HG02798 (cell line): ENCODE results near the gene CHST8.

Source experiments
- ATAC-seq: cut with Tn5 transposase; IDR thresholded peaks from one replicate; pipeline ENCODE4 v1.9.1; 2021; ENCODE audit warnings: mild to moderate bottlenecking; ENCODE audit not compliant: unreplicated experiment, poor library complexity

CHST8 gene

GRCh38 chr19:33668968-33669367 lies 47.2 kb downstream of the CHST8 start:
- no peak for ATAC-seq

DNA sequence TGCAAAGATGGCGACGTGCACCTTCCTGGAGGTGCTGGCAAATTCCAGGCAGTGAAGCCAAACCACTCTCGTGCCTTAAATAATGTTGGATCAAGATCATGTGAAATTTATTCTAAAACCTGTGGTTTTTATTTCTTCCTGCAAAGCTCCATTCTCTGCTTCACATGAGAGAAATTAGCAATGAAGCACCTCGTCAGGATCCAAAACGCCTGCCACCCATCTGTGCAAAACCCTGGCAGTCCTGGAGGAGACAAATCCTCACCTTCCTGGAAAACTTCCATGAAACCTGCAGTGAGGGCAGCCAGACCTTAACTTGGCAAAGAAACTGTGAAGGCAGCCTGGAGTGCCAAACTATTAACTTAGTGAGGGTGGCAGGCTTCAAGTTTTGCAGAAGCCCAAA lies 47.6 kb downstream of the CHST8 start:
- no peak for ATAC-seq

DNA sequence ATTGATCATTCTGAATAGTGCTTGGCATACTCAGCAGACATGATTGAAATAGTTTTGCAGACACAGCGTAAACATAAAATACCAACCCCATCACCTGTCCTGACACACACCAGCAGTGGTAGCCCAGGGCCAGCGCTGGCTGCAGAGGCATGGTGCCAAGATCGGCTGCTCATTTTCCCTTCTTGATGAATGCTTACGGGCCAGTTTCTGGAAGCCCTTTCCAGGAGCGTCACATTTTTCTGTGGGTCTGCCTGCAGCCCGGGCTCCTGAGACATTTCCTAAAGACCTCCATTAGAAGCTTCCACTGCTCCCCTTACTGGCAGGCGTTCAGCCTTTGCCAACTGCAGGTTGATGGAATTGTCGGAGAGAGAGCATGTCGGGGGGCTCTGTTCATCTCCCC lies 48.6 kb downstream of the CHST8 start:
- ATAC-seq = no peak

DNA sequence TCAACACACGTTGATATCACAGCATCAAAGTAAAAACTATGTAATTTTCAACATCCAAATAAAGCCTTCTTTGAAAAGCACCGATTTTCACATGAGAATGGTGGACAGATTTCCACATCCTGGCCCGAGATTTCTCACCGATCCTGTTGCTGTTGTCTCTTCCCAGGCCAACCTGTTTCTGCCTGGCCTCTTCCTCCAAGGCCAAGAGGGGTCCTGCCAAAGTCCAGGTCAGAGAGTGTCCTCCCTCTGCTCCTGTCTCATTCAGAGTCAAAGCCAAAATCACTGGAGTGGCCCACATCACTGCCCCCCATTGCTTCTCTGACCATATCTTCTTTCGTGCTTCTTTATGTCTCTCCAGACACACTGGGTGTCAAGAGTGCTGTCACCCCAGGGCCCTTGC lies 49.5 kb downstream of the CHST8 start:
- no peak for ATAC-seq

DNA sequence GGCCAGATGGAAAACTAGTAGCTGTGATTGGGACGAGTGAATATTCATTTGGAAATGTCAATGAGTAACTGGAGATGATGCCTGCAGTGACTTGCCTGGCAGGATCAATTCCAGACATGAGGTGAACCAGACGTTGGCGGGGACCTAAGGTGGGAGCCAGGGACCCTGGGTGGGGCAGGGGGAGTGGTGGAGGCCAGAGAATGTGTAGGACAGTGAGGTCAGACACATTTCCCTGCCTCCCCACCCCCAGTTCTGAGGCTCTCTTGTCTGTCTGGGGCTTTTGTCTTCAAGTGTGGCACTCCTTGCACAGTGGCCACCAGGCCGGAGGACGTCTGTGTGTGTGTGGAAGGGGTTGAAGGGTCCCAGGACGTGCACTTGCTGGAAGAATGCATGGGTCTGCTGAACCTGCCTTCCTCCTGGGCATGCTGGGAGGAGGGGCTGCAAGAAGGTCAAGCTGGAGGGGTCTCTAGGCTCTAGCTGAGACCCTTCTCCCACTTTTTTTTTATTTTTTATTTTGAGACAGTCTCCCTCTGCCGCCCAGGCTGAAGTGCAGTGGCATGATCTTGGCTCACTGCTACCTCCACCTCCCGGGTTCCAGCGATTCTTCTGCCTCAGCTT lies 51.6 kb downstream of the CHST8 start:
- no peak for ATAC-seq

GRCh38 chr19:33673996-33674625 lies 52.4 kb downstream of the CHST8 start:
- no peak for ATAC-seq

GRCh38 chr19:33674626-33675367 lies 53.0 kb downstream of the CHST8 start:
- no peak for ATAC-seq

DNA sequence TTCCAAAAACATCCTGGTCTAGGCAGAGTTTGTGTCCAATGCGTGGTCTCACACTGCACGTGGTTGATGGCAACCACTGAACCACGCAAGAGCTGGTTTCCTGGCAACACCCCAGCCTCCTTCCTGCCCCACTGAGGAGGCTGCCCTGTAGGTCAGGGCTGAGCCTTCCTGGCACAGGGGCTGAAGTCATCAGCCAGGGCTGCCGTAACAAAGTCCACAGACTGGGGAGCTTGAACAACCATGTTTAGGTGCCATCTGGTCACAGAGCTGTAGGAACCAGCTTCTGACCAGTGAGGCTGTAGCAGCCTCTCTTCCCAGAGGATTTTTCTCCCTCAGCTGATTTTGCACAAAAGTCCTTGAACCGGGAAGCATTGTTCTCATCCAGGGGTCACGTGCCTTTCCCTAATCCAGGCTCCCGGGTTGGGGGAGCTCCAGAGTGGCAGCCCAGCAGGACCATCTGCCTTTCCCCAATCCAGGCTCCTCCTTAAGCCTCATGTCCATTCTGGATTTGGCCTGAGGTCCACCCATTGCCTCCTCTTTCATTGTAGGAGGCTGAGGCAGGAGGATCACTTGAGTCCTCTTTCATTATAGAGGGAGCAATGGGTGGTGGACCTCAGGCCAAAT lies 53.9 kb downstream of the CHST8 start:
- no peak for ATAC-seq

DNA sequence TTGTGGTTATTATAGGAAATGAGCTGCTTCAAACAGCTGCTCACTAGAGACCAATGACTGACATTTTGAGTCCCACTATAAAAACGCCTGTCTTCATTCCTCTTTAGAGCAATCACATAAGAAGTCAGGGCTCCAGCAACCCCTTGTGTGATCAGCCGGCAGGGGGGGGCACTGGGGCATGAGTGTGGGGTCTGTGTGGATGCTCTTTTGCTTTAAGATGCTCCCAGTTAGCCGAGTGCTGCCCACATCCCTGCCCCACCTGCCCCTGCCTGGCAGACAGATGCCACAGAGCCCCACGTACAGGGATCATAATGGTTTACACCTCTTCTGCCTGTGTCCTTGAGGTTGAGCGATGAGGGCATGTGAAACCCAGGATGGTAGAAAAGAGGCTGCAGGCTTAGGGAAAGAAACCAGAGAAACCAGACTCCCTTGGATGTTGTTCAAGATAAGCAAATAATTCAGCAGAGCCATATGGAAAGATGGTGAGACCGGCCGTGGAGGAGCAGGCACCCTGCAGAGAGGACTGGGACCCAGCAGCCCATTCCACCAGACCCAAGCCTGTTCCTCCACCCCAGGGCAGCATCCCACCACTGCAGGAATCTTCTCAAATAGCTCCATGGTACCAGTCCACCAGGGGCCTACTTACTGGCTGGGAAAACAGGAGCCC lies 55.4 kb downstream of the CHST8 start:
- no peak for ATAC-seq

- no peak for ATAC-seq
Observed at GRCh38 chr19:33677745-33678426, 56.1 kb downstream of the CHST8 start.

- ATAC-seq = no peak
Observed at GRCh38 chr19:33678796-33679585, 57.2 kb downstream of the CHST8 start.

- no peak for ATAC-seq
Observed at GRCh38 chr19:33679696-33680095, 57.9 kb downstream of the CHST8 start.

GRCh38 chr19:33681081-33681680 lies 59.4 kb downstream of the CHST8 start:
- ATAC-seq = no peak

DNA sequence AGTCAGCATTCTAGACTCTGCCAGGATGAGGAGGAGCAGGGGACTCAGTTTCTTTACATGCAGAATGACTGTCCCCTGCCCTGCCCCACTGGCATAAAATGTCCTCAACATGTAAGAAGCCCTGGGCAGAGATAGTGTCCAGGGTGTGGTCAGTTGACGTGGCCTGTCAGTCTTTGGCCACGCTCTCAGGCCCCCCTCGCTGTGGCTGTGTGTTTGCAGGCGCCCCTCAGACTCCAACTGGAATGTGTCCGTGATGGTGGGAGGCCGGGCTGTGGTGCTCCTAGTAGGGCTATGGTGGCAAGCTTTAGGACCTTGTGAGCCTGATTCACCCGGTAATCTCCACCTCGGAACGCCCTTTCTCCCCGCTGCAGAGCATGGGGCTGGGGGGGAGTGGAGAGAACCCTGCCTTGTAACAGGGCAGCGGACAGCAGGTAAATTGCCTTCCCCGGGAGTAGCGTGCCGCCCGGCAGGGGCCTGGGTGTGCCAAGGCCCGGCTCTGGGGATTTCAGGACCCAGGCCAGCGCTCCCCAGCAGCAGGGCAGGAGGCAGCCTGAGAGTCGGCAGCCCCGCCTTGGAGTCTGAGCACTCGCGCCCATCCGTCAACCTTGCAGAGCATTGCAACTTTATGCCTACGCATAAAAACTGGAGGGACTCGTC lies 62.3 kb downstream of the CHST8 start:
- no peak for ATAC-seq

DNA sequence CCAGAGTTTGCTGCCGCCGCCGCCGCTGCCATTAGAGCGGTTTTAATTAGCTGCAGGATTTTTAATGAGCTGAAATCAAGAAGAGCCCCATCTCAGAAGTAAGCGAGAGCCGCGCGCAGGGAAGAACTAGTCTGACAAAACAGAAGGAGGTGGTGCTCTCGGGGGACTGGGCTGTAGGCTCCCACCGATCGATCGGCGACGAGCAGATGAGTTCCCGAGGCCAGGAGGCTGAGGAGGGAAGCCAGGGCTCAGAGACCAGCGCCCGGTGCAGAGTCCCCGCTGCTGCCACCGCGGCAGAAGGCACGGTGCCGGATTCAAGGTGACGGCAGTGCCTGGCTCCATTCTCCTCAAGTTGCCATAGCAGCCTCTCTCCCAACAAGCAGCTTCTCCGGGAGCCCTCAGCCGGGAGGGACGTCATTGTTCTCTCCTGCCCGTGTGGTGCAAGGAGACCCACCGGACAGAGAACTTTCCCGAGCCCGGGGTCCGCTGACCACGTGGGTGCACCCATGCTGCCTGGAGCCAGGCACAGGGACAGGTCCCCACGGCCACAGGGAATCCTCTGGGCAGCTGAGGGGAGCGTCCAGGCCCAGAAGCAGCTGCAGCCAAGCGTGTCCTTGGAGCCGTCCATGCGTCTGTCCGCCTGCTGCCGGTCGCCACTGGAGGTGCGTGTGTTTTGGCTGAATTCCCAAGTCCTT lies 62.9 kb downstream of the CHST8 start:
- no peak for ATAC-seq

DNA sequence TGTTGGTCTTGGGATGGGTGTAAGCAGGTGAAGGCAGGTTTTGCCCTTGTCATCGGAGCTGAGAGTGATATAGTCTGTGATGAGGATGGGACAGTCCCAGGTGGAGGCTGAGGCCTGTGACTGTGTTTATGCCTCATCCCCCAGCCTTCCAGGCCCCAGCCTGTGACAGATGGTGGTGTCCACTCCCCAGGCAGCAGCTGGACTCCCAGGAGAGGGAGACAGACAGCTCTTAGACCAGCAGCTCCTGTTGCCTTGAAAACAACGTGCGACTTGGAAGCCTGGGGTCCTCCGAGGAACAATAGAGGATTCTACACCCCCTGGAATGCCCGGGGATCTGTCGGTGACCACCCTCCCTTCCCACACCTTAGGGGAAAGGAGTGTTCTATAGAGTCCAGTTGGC lies 63.8 kb downstream of the CHST8 start:
- ATAC-seq = no peak

DNA sequence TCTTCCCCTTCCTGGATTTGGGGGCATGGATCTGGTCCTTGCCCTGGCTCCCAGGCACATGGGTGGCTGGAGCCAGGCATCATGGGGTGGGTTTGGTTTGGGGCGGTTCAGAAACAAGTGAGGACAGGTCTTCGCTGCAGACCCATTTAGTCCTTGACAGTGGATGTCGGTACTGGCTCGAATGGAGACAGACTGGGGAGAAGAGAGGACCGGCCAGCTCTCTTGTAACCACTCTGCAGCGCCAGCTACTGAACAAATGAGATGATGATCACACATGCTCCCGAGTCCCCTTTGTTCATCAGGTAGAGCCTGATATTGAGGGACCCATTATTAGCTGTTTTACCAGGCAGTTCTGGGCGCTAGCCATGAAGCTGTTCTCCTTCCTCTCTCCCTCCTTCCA lies 64.5 kb downstream of the CHST8 start:
- ATAC-seq = no peak
